Neural crest cell (in vitro differentiated cells): ENCODE results near the gene HOXA11. TPM values are rescaled to one million over a fixed set of nuclear protein-coding genes. Genes with fewer than 3 reads are reported as not detected.

ENCODE experiments used
- DNase-seq: peaks from one replicate; pipeline ENCODE4 v3.0.0; 2021; ENCODE audit warnings: low read depth, mixed read lengths, low spot score
- H3K27ac Mint-ChIP-seq: one replicate; pipeline ENCODE4 v1.8.0; 2021; ENCODE audit warnings: mild to moderate bottlenecking, mixed read lengths; ENCODE audit not compliant: unreplicated experiment
- H3K27me3 Mint-ChIP-seq: 2 replicates; pipeline ENCODE4 v1.8.0; 2021; ENCODE audit warnings: low read depth, mild to moderate bottlenecking, mixed read lengths
- H3K36me3 Mint-ChIP-seq: 2 replicates; pipeline ENCODE4 v1.8.0; 2021; ENCODE audit warnings: low read depth, mild to moderate bottlenecking, mixed read lengths
- H3K4me1 Mint-ChIP-seq: 2 replicates; pipeline ENCODE4 v1.8.0; 2021; ENCODE audit warnings: mixed read lengths
- H3K4me3 Mint-ChIP-seq: one replicate; pipeline ENCODE4 v1.8.0; 2021; ENCODE audit warnings: mild to moderate bottlenecking, mixed read lengths
- H3K9me3 Mint-ChIP-seq: 2 replicates; pipeline ENCODE4 v1.8.0; 2021; ENCODE audit warnings: mixed read lengths
- CTCF ChIP-seq: fragments of 200-600 bp; sonication (generic); conservative IDR thresholded peaks from 2 replicates; pipeline ENCODE4 v1.5.0; 2021; ENCODE audit warnings: antibody characterized with exemption, mild to moderate bottlenecking
- total RNA-seq: library from RNA; stranded (reverse); gene quantifications from 2 replicates; pipeline ENCODE4 v1.2.1, GENCODE V29; 2021

The HOXA11 gene
- total RNA-seq, 1 donor from 2014 or later = not detected

GRCh38 chr7:27188386-27189294 lies 3.6 kb upstream of the HOXA11 start:
- Mint-ChIP-seq H3K27ac (no peak overlapping the region), H3K9me3 (no peaks in the 10 kb centered on the region), H3K4me3 (peak overlapping the region; percentile 34), H3K27me3 (peaks cover 99% of the 10 kb centered on the region), H3K36me3 (peaks cover 5% of the 10 kb centered on the region), H3K4me1 (peaks cover 10% of the 10 kb centered on the region)
- DNase-seq = no peak
- TF ChIP-seq CTCF = no peak

- DNase-seq = no peak
- Mint-ChIP-seq H3K4me1 (peaks cover 10% of the 10 kb centered on the region), H3K36me3 (peaks cover 5% of the 10 kb centered on the region)
Measured at GRCh38 chr7:27187475-27188385, 2.7 kb upstream of the HOXA11 start.

GRCh38 chr7:27186668-27187474 lies 1.8 kb upstream of the HOXA11 start:
- H3K27ac Mint-ChIP-seq = no peak overlapping the region
- H3K27me3 Mint-ChIP-seq = peaks cover 100% of the 10 kb centered on the region
- DNase-seq = no peak
- no peak overlapping the region for H3K4me3 Mint-ChIP-seq
- no peak for TF ChIP-seq CTCF
- H3K9me3 Mint-ChIP-seq = no peaks in the 10 kb centered on the region
- peaks cover 5% of the 10 kb centered on the region for H3K36me3 Mint-ChIP-seq
- H3K4me1 Mint-ChIP-seq = peaks cover 10% of the 10 kb centered on the region

More at GRCh38 chr7:27187475-27188385, 2.7 kb upstream of the HOXA11 start:
- no peaks in the 10 kb centered on the region for H3K9me3 Mint-ChIP-seq
- H3K27me3 Mint-ChIP-seq = peaks cover 99% of the 10 kb centered on the region
- H3K4me3 Mint-ChIP-seq = peak overlapping the region; percentile 34
- no peak for TF ChIP-seq CTCF
- H3K27ac Mint-ChIP-seq = no peak overlapping the region

- no peak for TF ChIP-seq CTCF
- H3K27ac Mint-ChIP-seq = no peak overlapping the region
- peaks cover 5% of the 10 kb centered on the region for H3K36me3 Mint-ChIP-seq
- DNase-seq = no peak
- no peaks in the 10 kb centered on the region for H3K9me3 Mint-ChIP-seq
- peaks cover 100% of the 10 kb centered on the region for H3K27me3 Mint-ChIP-seq
- peak overlapping the region; percentile 2 for H3K4me3 Mint-ChIP-seq
- H3K4me1 Mint-ChIP-seq = peaks cover 10% of the 10 kb centered on the region
Measured at GRCh38 chr7:27185854-27186667, 1.0 kb upstream of the HOXA11 start.
